ENCODE measurements around the gene TMPRSS5.
"Not testable (repeated sequence)": the region's sequence is repeated elsewhere in the genome, so short reads cannot be mapped to it uniquely, and the experiment has no call there.

Gene TMPRSS5

DNA sequence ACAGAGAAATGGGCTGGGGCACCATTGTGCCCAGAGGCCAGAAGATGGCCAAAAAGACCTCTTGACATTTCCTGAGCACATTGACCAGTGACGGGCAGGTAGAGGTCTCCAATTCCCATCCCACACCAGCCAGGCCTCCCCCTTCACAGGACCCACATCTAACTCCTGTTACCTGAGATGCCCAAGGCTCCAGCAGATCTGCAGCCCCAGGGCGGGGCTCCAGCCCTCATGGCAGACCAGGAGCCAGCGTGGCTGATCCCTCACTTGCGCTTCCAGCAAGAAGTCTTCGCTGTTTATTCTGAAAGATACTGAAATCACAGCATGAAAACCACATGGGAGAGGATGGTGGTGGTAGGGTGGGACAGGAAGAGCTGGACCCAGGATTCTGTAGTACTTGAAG lies 9.0 kb downstream of the TMPRSS5 start:
- no peak for DNase-seq

DNA sequence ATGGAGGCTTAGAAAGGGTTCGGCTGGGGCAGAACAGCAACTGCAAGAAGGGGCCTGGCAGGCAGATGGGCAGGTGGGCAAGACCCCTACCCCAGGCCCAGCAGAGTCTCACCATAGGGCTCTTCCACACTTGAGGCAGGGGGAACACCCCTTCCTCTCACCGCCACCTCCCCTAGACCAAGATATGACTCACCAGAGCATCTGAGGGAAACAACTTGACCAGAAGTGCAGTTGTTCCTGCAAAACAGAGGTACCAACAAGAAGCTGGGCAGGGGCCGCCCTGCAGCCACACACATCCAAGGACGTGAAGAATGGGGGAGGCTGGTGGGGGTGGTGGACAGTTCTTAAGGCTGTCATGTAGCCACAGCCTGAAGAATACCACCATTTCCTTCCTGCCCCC lies 10.9 kb downstream of the TMPRSS5 start:
- no peak for DNase-seq

- DNase-seq: no peak
Observed at GRCh38 chr11:113694390-113694789, 11.7 kb downstream of the TMPRSS5 start.

DNA sequence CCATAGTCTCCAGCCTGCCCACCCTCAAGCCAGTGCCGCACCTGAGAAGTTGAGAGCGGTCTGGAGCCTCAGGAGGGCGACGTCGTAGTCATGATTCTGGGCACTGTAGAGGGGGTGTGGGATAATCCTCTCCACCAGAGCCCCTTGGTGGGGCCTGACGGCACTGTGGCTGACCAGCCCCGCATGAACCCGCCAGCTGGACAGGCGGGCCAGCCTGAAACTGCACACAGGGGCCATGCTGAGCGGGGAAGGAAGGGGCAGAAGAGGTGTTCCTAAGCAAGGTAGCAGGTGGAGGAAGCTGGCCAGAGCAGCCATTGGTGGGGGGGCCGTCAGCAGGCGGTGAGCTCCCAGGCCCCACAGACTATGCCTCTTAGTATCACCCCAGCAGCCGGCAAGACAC lies 13.1 kb downstream of the TMPRSS5 start:
- DNase-seq: no peak

GRCh38 chr11:113690619-113691569 lies 15.2 kb downstream of the TMPRSS5 start:
- DNase-seq: peak; percentile 78

GRCh38 chr11:113689768-113690618 lies 16.1 kb downstream of the TMPRSS5 start:
- DNase-seq: peak; percentile 52

DNA sequence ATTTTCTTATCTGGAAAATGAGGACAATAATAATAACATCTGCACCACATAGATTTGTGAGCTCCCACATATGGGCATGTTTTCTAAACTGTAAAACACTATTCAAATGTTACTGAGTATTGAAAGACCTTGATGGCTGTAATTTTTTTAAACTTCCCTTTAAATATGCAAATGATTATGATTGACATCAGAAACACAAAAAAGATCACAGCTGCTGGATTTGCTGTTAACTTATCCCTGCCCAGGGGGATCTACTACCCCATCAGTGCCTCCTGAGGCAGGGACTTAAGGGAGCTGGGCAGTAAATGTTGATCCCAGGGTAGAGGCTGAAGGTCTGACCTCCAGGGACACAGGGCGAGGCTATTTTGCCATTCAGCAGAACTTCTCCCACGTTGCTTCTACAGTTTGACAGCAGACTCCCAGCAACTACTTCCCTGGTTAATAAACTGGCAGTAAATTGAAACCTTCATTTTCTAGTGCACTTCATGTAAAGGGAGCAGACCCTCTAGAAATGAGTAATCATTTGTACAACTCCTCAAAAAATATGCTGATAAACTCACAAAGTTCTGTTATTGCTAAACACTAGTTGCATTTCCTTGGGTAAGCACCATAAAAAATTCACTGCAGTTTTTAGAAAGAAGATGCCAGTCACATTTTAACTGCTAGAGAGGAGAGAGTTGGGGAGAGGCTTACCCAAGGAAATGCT lies 20.3 kb downstream of the TMPRSS5 start:
- DNase-seq: no peak

GRCh38 chr11:113684496-113684895 lies 21.6 kb downstream of the TMPRSS5 start:
- no peak for DNase-seq

- no peak for DNase-seq
Observed at GRCh38 chr11:113683481-113684046, 22.5 kb downstream of the TMPRSS5 start.

- DNase-seq: no peak
Observed at GRCh38 chr11:113681711-113682413, 24.2 kb downstream of the TMPRSS5 start.

DNA sequence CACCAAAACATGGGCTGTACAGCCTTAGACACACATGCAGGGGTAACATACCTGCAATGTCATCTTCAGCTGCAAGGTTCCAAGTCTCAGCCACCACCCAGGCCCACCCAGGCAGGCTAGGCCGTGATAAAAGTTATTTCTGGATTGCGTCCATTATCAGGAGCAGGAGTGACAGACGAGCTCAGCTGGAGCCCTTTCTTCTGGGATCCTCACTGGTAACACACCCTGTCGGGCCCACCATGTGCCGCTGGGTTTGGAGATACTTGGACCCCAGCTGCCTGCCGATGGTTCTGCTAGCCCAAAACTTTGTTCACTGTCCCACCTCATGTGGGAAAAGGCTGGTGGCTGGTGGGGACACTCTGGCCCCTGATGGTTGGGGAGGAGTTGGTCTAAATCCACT lies 24.8 kb downstream of the TMPRSS5 start:
- DNase-seq: peak; percentile 62

DNA sequence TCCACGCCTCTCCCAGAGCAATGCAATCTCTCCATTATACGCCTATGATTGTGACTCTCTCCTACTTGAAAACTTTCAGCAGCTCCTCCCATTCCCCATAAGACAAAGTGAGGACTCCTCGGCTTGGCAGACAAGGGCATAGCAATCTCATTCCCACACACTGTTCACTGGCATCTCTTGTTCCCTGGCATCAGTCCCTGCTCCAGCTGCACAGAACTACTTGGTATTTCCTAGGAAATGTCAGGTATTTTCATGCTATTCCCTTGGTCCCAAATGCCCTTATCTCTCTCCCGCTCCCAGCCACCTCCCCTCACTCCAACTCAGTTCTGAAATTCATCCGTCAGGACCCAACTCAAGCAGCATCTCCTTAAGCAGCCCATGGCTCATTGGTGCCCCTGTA lies 28.4 kb downstream of the TMPRSS5 start:
- no peak for DNase-seq

DNA sequence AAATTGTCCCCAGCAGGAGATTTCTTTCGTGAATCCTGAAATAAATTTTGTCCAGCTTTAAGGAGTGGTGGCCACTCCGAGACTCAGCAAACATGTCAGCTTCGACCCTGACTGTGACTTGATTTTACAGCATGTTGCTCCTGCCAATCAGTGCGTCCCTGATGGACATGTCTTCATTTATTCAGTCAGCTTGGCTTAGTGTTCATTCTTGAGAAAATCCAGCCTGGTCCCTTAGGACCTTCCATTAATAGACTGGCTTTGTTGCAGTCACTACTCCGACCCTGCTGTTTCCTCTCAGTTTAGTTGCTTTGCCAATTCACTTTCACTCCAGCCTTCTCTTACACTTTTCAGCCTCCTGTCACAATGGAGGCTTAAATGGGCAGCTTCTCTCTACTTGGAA lies 30.5 kb downstream of the TMPRSS5 start:
- no peak for DNase-seq

DNA sequence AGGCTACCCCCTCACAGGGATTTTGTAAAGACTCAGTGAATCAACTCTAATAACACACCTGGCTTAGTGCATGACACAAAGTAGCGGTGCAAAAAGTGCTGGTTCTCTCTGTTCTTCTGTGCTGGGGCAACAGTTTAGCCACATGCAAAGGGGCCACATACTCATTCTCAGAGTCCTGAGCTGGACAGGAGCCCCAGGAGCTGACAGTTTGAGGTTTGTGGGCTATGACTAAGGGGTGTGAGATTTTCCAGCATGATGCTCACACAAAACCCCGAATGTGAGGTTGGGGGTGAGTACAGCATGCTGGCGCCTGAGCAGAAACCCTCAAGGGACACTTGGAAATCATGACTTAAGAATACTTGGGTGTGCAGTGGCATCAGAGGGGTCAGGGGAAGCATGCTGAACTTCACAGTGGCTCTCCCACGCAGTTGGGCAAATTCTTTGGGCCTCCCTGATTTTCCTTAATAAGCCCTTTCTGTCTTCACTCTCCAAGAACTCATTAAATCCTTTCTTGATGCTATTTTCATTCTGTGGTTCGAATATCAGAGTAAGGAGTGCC lies 31.0 kb downstream of the TMPRSS5 start:
- no peak for DNase-seq

DNA sequence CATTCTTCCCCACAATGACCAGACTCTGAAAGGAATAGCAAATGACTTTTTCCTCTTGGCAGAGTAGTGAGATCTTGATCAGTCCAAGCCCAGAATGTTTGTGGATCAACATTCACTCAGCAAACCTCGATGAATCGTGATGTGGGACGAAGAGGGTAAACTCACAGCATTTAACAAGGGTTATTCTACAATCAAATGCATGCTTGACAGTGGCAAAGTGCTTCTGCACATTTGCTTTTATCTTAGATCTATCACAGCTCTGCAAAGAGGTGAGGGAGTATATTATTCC lies 31.8 kb downstream of the TMPRSS5 start:
- DNase-seq: no peak

DNA sequence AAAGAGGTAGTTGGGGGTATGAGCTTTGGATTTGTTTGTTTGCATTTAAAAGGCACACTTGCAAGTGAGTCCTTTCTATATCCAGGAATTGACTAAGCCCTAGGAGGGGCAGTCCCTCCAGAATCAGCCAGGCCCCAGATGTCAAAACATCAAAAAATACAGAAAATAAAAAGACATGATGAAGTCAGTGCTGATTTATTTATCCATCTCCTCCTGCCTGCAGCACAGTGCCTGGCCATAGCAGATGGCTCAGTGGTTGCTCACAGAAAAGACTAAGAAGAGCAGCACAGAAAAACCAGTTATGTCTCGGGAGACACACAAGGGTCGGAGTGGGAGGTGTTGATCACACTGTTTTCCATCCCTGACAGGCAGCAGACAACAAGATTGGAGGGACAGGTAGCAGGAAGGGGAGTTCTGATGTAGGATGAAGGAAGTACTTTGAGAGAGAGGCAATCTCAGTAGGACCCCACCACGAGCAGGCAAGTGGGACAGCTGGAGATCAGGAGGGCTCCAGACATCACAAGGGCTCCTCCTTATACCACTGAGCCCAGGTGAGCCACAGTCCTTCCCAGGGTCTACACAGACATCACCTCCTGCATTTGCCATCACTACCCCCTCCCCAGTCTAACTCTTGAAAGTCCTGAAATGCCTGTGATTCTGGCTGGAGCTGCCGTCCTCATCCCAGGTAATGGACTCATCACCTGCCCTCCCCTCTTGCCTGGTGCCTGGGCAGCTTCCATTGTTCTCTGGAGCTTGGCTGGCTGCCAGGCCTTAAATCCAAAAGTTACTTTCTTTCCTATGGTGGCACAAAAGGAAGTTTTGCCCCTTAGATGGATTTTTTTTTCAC lies 32.3 kb downstream of the TMPRSS5 start:
- no peak for DNase-seq

- not testable (repeated sequence) for DNase-seq
Observed at GRCh38 chr11:113671914-113672313, 34.2 kb downstream of the TMPRSS5 start.

- DNase-seq: no peak
Observed at GRCh38 chr11:113670831-113671215, 35.3 kb downstream of the TMPRSS5 start.

DNA sequence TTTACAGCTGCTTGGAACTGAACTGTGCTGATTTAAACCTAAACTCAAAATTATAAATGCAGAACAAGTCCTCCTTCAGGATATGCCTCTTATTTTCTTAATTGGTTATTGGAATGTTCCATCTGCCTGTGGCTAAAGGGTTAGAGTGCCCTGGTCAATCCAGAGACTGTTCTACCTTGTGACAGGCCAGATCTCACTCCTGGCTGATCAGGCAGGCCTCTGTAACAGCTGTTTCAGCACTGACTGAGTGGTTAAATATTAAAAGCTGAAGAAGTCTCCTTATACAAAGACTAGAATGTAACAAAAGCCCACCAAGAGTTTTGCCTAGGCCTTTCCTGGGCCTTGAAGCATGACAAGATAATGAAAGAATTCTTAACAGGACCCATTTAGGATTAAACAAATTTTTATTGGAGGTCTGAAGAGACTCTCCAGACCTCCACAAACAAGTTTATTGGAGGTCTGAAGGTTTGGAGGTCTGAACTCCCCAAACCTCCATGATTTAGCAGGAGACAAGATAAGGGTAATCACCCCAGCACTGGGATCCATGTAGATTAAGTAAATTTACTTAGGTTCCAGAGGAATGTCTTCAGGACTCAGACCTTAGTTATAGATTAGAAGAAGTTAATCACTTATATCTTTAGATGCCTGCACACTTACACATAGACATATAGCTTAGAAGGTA lies 35.8 kb downstream of the TMPRSS5 start:
- no peak for DNase-seq

DNA sequence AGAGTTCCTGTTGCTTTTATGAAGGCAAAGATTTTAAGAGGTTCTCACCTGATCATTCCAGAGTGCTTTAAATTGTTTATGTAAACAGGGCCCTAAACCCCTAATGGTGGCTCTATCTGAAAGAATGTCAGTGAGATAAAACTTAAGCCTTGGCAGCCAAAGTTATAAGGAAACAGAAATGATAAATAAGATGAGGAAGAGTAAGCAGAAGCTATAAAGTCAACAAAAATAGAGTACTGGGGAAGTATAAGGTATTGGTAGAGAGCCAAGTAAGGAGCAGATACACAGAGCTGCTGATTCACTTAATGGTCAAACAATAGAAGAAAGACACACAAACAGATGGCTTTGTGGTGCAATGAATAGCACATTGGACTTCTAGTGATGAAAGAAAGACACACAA lies 37.9 kb downstream of the TMPRSS5 start:
- no peak for DNase-seq

- no peak for DNase-seq
Observed at GRCh38 chr11:113667801-113668200, 38.3 kb downstream of the TMPRSS5 start.

All from hematopoietic multipotent progenitor cell treated with erythropoietin and hydrocortisone succinate and interleukin-3 and kit ligand, for 6 days (in vitro differentiated cells).